Measurements from ENCODE around the gene HYDIN.
"Not testable (repeated sequence)": the region's sequence is repeated elsewhere in the genome, so short reads cannot be mapped to it uniquely, and the experiment has no call there.

Gene HYDIN

GRCh38 chr16:71109656-71110208, 120.8 kb downstream of the HYDIN start:
- not testable (repeated sequence) for H3K4me1 Mint-ChIP-seq (ENCODE audit: low read depth); H3K27ac Mint-ChIP-seq

GRCh38 chr16:71105881-71106280, 124.6 kb downstream of the HYDIN start:
- intact Hi-C loops (cut with micrococcal nuclease); H3K36me3 Mint-ChIP-seq (ENCODE audit: low read depth); H3K4me3 Mint-ChIP-seq; H3K9me3 Mint-ChIP-seq; H3K4me1 Mint-ChIP-seq (ENCODE audit: low read depth); H3K27ac Mint-ChIP-seq; H3K27me3 Mint-ChIP-seq: not testable (repeated sequence)

More at GRCh38 chr16:71109656-71110208, 120.8 kb downstream of the HYDIN start:
- H3K27me3 Mint-ChIP-seq; intact Hi-C loops (cut with micrococcal nuclease); H3K9me3 Mint-ChIP-seq; H3K36me3 Mint-ChIP-seq (ENCODE audit: low read depth); H3K4me3 Mint-ChIP-seq: not testable (repeated sequence)

GRCh38 chr16:71083573-71083972, 146.9 kb downstream of the HYDIN start:
- H3K4me1 Mint-ChIP-seq (ENCODE audit: low read depth); H3K27me3 Mint-ChIP-seq; intact Hi-C loops (cut with micrococcal nuclease); H3K36me3 Mint-ChIP-seq (ENCODE audit: low read depth); H3K27ac Mint-ChIP-seq; H3K4me3 Mint-ChIP-seq; H3K9me3 Mint-ChIP-seq: not testable (repeated sequence)

GRCh38 chr16:71080777-71081176, 149.7 kb downstream of the HYDIN start:
- H3K4me3 Mint-ChIP-seq; intact Hi-C loops (cut with micrococcal nuclease); H3K36me3 Mint-ChIP-seq (ENCODE audit: low read depth); H3K27ac Mint-ChIP-seq; H3K4me1 Mint-ChIP-seq (ENCODE audit: low read depth); H3K9me3 Mint-ChIP-seq; H3K27me3 Mint-ChIP-seq: not testable (repeated sequence)

GRCh38 chr16:71080262-71080661, 150.3 kb downstream of the HYDIN start:
- H3K4me3 Mint-ChIP-seq; H3K27me3 Mint-ChIP-seq; H3K27ac Mint-ChIP-seq; H3K4me1 Mint-ChIP-seq (ENCODE audit: low read depth); H3K9me3 Mint-ChIP-seq; intact Hi-C loops (cut with micrococcal nuclease); H3K36me3 Mint-ChIP-seq (ENCODE audit: low read depth): not testable (repeated sequence)

GRCh38 chr16:71070651-71071050, 159.9 kb downstream of the HYDIN start:
- H3K27ac Mint-ChIP-seq; H3K36me3 Mint-ChIP-seq (ENCODE audit: low read depth); H3K4me1 Mint-ChIP-seq (ENCODE audit: low read depth); H3K9me3 Mint-ChIP-seq; H3K27me3 Mint-ChIP-seq; H3K4me3 Mint-ChIP-seq; intact Hi-C loops (cut with micrococcal nuclease): not testable (repeated sequence)

- H3K4me3 Mint-ChIP-seq; H3K27me3 Mint-ChIP-seq; H3K9me3 Mint-ChIP-seq; H3K27ac Mint-ChIP-seq; intact Hi-C loops (cut with micrococcal nuclease); H3K36me3 Mint-ChIP-seq (ENCODE audit: low read depth); H3K4me1 Mint-ChIP-seq (ENCODE audit: low read depth): not testable (repeated sequence)
Observed at GRCh38 chr16:71069842-71070241, 160.7 kb downstream of the HYDIN start.

GRCh38 chr16:71053897-71054609, 176.5 kb downstream of the HYDIN start:
- intact Hi-C loops (cut with micrococcal nuclease); H3K27me3 Mint-ChIP-seq; H3K4me3 Mint-ChIP-seq; H3K27ac Mint-ChIP-seq; H3K9me3 Mint-ChIP-seq; H3K4me1 Mint-ChIP-seq (ENCODE audit: low read depth); H3K36me3 Mint-ChIP-seq (ENCODE audit: low read depth): not testable (repeated sequence)

GRCh38 chr16:71050307-71050706, 180.2 kb downstream of the HYDIN start:
- H3K4me3 Mint-ChIP-seq; intact Hi-C loops (cut with micrococcal nuclease); H3K9me3 Mint-ChIP-seq; H3K27ac Mint-ChIP-seq; H3K36me3 Mint-ChIP-seq (ENCODE audit: low read depth); H3K27me3 Mint-ChIP-seq; H3K4me1 Mint-ChIP-seq (ENCODE audit: low read depth): not testable (repeated sequence)

GRCh38 chr16:71039368-71040111, 191.0 kb downstream of the HYDIN start:
- H3K27me3 Mint-ChIP-seq; H3K4me1 Mint-ChIP-seq (ENCODE audit: low read depth); H3K4me3 Mint-ChIP-seq; H3K9me3 Mint-ChIP-seq; H3K27ac Mint-ChIP-seq; intact Hi-C loops (cut with micrococcal nuclease); H3K36me3 Mint-ChIP-seq (ENCODE audit: low read depth): not testable (repeated sequence)

GRCh38 chr16:71038421-71038820, 192.1 kb downstream of the HYDIN start:
- H3K36me3 Mint-ChIP-seq (ENCODE audit: low read depth); H3K4me3 Mint-ChIP-seq; H3K27me3 Mint-ChIP-seq; H3K27ac Mint-ChIP-seq; H3K4me1 Mint-ChIP-seq (ENCODE audit: low read depth); intact Hi-C loops (cut with micrococcal nuclease); H3K9me3 Mint-ChIP-seq: not testable (repeated sequence)

GRCh38 chr16:71037987-71038386, 192.5 kb downstream of the HYDIN start:
- H3K36me3 Mint-ChIP-seq (ENCODE audit: low read depth); H3K9me3 Mint-ChIP-seq; H3K27me3 Mint-ChIP-seq; H3K4me1 Mint-ChIP-seq (ENCODE audit: low read depth); H3K4me3 Mint-ChIP-seq; H3K27ac Mint-ChIP-seq; intact Hi-C loops (cut with micrococcal nuclease): not testable (repeated sequence)

GRCh38 chr16:71028032-71028727, 202.3 kb downstream of the HYDIN start:
- intact Hi-C loops (cut with micrococcal nuclease); H3K36me3 Mint-ChIP-seq (ENCODE audit: low read depth); H3K4me3 Mint-ChIP-seq; H3K27ac Mint-ChIP-seq; H3K9me3 Mint-ChIP-seq; H3K27me3 Mint-ChIP-seq; H3K4me1 Mint-ChIP-seq (ENCODE audit: low read depth): not testable (repeated sequence)

- H3K4me1 Mint-ChIP-seq (ENCODE audit: low read depth); H3K9me3 Mint-ChIP-seq; H3K4me3 Mint-ChIP-seq; H3K36me3 Mint-ChIP-seq (ENCODE audit: low read depth); H3K27me3 Mint-ChIP-seq; intact Hi-C loops (cut with micrococcal nuclease); H3K27ac Mint-ChIP-seq: not testable (repeated sequence)
Observed at GRCh38 chr16:71027511-71027910, 203.0 kb downstream of the HYDIN start.
